ENCODE measurements around the gene KCTD3. TPM values are rescaled to one million over a fixed set of nuclear protein-coding genes. Genes with fewer than 3 reads are reported as not detected.

The KCTD3 gene
- total RNA-seq, 4 donors from 2014 or later, result 20.4 to 32.4 (median 31.3) TPM

- H3K4me3 ChIP-seq (ENCODE audit: low read depth, poor library complexity, severe bottlenecking), result no peak overlapping the region
- intact Hi-C loops (cut with DNase I; ENCODE audit: low total_unique reads), result no loop called here
- DNase-seq (ENCODE audit: low spot score in 2 of 2), result no peak
- 71 to 78% methylated on average over 5 of the region's 5 CpGs for WGBS, 2 donors
- TF ChIP-seq CTCF (IDR thresholded peaks at IDR 0.05) (no peak), POLR2A (IDR thresholded peaks at IDR 0.05) (no peak)
Observed at GRCh38 chr1:215544566-215544965, 22.5 kb upstream of the KCTD3 start.

GRCh38 chr1:215545096-215545495 is 22.0 kb upstream of the KCTD3 start:
- H3K4me3 ChIP-seq (ENCODE audit: low read depth, poor library complexity, severe bottlenecking), result no peak overlapping the region
- intact Hi-C loops (cut with DNase I; ENCODE audit: low total_unique reads), result no loop called here
- no peak for TF ChIP-seq POLR2A (IDR thresholded peaks at IDR 0.05)
- TF ChIP-seq CTCF (IDR thresholded peaks at IDR 0.05), result no peak
- DNase-seq (ENCODE audit: low spot score in 2 of 2), result no peak

- no peak overlapping the region for H3K4me3 ChIP-seq (ENCODE audit: low read depth, poor library complexity, severe bottlenecking)
- intact Hi-C loops (cut with DNase I; ENCODE audit: low total_unique reads), result no loop called here
- DNase-seq (ENCODE audit: low spot score in 2 of 2), result no peak
- 80 to 90% methylated on average over 1 of the region's 1 CpG for WGBS, 2 donors
- no peak for TF ChIP-seq CTCF (IDR thresholded peaks at IDR 0.05)
- TF ChIP-seq POLR2A (IDR thresholded peaks at IDR 0.05), result no peak
Observed at GRCh38 chr1:215547011-215547410, 20.1 kb upstream of the KCTD3 start.

GRCh38 chr1:215551806-215552205 is 15.3 kb upstream of the KCTD3 start:
- TF ChIP-seq POLR2A (IDR thresholded peaks at IDR 0.05), result no peak
- no peak for TF ChIP-seq CTCF (IDR thresholded peaks at IDR 0.05)
- H3K4me3 ChIP-seq (ENCODE audit: low read depth, poor library complexity, severe bottlenecking), result no peak overlapping the region
- DNase-seq (ENCODE audit: low spot score in 2 of 2), result no peak
- WGBS, 2 donors, result 91 to 94% methylated on average over 5 of the region's 5 CpGs
- intact Hi-C loops (cut with DNase I; ENCODE audit: low total_unique reads), result no loop called here

GRCh38 chr1:215554865-215555264 is 12.2 kb upstream of the KCTD3 start:
- TF ChIP-seq POLR2A (IDR thresholded peaks at IDR 0.05) (no peak), CTCF (IDR thresholded peaks at IDR 0.05) (no peak)
- H3K4me3 ChIP-seq (ENCODE audit: low read depth, poor library complexity, severe bottlenecking), result no peak overlapping the region
- intact Hi-C loops (cut with DNase I; ENCODE audit: low total_unique reads), result no loop called here
- no peak for DNase-seq (ENCODE audit: low spot score in 2 of 2)
- WGBS, 2 donors, result 97 to 98% methylated on average over 1 of the region's 1 CpG

GRCh38 chr1:215555531-215555930 is 11.6 kb upstream of the KCTD3 start:
- intact Hi-C loops (cut with DNase I; ENCODE audit: low total_unique reads), result no loop called here
- no peak overlapping the region for H3K4me3 ChIP-seq (ENCODE audit: low read depth, poor library complexity, severe bottlenecking)
- 58 to 70% methylated on average over 1 of the region's 1 CpG for WGBS, 2 donors
- DNase-seq (ENCODE audit: low spot score in 2 of 2), result no peak
- TF ChIP-seq POLR2A (IDR thresholded peaks at IDR 0.05) (no peak), CTCF (IDR thresholded peaks at IDR 0.05) (no peak)

Measured in lower leg skin (tissue), 4 donors.